Amniotic stem cell (primary cell): Measurements from ENCODE around the gene CGB7.
"Not testable (repeated sequence)": the region's sequence is repeated elsewhere in the genome, so short reads cannot be mapped to it uniquely, and the experiment has no call there.

Experiments
- DNase-seq: peaks from one replicate; lab custom pipeline; 2025; lab: John Stamatoyannopoulos, UW

CGB7 gene

DNA sequence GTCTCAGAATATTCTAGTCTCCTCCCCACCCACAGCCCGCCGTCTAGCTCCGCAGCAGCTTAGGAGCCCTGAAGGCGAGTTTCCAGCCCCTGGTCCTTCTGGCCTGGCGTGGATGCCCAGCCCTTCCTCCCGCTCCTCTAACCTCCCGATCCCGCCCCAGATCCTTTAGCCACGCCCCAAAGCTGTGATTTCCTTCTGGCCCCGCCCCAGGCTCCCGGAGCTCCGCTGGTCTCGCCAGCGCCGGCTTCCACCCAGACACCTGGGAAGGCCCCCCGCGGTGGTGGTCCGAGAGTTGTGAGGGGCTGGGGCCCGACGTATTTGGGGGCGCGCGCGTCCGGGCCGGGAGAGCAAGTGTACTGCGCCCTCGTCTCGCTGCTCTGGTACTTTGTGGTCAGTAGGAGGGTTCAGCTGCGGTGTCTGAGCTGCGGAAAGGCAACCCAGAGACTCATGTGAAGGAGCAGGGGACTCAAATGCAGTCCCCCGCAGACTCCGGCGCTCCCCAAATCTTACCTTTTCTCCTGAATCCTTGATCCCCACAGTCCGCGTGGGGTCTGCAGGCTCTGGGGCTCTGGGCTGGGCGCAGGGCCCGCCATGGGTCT is at the start of gene CGB7:
CGB7 (minus strand) TSS at position 114 of the 599 bp plus-strand sequence. CDS start 2,374 bp downstream, outside the sequence.
- no peak for DNase-seq

DNA sequence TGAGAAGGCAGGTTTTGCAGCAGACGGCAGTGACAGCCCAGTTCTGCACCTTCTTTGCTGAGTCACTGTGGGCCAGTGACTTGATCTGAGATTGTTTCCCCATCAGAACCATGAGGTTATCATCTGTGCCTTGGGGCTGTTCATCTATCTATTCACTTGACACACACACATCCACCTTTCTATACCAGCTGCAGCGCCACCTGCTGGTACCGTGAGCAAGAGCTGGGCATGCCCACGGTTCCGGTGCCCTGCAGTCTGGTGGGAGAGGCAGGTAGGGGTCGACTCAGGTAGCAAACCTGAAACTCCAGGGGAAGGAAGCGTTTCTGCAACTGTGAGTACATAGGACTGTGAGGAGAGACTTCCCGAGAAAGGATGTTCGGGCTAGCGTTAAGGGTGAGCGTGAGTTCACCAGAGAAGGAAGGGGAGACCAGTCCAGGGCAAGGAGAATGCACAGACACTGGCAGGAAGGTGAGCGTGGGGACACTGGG is 49.1 kb upstream of the CGB7 start:
- no peak for DNase-seq

DNA sequence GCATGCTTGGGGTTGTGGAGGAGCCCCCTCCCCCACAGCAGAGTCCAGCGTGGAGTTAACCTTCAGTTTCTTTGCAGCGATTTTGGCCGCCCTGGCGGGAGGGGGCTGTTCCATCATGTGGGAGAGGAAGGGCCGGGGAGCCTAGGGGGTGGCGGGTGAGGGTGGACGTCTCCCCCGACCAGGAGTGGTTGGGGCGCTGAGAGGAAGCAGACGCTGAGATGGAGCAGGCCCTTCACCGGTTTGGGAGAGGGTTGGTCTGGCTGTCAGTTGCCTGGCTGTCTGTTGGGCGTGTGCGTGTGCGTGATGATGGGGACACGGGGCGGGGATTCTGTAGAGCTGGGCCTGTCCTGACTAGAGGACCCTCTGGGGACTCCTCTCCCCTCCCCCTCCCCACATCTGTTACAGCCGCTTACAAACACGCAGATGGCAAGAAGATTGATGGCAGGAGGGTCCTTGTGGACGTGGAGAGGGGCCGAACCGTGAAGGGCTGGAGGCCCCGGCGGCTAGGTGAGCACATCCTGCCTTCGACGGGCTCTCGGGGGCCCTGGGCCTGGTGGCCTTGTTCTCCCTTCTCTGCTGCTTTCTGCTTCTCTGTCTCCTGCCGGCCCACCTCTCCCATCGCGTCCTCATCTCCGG is 46.8 kb upstream of the CGB7 start:
- no peak for DNase-seq

DNA sequence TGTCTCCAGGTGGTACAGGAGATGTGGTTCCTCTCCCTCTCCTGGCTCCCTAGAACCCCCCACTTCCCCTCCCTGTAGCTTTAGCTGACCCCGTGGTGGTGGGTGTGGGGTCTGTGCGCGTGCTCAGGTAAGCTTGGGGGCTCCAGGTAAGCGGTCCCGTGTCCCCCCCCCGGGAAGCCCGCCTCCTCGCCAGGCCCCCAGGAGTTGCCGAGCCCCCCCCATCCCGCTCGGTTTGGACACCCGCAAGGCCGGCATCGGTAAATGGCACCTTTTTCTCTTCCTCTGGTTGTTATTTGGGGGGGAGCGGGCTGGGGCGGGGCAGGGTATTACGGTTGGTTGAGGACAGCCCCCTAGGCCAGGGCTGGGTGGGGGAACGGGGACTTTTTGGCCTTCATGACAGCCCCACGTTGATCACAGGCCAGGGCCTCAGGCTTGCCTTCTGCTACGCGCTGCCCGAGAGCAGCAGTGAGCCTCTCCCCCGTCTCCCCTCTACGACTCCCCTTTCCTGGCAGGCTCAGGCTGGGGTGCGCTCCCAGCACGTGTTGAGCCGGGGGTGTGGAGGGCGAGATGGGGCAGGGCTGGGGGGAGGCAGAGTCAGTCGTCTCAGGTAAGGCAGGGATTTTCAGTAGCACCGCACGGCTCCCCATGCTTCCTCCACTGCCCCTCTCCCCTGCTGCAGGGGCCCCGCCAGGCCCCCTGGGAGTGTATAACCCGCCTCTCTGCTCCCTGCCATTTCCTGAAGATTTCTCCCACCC is 46.0 kb upstream of the CGB7 start:
- DNase-seq, result no peak

DNA sequence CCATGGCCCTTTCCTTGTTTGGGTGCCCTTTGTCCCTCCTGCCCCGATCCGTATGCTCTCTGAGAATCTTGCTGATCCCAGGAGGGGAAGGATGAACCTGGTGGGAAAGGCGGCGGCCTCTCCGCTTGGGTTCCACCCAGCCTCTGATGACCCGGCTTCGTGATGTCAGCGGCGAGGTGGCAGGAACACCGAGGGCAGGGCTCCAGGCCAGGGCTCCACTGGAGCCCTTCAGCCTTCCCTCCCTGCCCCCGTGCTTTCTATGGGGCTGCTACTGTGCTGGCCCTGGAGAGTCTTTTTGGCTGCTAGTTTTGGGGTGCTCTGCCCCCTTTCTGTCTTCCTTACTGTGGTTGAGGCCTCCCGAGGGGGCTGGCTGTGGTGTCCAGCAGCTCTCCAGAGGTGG is 44.8 kb upstream of the CGB7 start:
- DNase-seq, result no peak

DNA sequence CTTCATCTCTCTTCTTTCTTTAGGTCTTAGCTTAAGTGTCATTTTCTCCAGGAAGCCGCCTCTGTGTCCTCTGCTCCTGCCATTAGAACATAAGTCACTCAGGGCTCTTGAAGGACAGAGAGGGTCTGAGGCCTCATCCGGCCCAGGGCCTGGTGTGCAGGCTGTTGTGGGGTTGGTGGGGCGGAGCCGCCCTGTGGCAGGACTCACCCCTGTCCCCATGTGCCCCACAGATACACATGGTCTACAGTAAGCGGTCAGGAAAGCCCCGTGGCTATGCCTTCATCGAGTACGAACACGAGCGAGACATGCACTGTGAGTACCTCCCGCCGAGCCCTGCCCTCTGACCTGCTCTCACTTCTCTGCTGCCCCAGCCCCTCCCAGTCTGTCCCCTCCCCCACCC is 43.6 kb upstream of the CGB7 start:
- DNase-seq, result no peak

DNA sequence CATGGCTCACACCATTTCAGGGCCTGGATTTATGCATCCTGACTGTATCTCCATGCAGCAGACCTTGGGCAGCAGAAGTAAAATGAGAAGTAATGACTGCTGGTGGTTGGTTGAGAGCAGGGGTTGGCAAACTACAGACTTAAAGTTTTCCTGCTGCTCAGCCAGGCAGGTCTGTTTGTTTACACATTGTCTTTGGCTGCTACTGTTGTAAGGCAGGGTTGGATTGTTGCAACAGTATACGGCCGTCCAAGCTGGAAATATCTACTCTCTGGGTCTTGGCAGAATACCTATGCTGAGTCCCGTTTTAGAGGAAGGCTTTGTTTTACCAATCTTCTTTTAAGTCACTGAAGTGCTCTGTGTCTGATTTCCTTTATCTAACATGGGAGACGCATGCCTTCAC is 41.2 kb upstream of the CGB7 start:
- no peak for DNase-seq

DNA sequence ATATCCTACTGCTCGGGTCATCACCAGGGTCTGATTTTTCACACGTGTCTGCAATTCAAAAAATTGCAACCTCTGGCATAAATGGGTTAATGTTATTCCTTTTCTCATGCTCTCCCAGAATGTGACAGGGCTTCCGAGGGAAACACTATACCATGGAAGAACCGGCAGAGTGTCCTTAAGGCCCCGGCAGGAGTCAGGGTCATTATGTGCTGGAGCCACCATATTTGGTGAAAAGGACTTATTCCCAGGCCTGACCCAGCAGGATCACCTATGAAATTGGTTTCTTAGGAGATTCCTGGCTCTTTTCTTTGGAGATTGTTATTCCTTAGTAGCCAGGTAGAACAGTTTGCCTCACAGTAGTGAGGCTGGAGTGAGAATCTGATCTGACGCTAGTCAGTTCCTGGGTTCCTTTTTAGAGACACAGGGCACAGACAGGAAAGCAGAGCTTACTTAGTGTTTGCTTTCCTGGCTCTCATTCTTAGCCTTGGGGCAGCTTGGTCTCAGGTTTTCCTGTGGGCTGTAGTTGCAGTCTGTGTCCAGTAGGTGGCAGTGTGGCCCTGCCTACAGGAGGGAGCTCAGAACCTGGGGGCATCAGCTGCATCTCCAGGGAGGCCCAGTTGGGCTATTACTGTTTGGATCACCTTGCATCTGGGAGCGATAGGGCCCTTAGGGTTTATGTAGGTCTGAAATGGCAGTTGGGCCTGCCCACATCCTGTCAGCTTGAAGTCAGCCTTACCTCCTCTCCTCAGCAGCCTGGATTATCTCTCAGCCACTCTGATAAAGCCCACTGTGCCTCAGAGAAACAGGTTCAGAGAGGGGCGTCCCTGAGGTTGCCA is 40.1 kb upstream of the CGB7 start:
- peak; percentile 50 for DNase-seq

DNA sequence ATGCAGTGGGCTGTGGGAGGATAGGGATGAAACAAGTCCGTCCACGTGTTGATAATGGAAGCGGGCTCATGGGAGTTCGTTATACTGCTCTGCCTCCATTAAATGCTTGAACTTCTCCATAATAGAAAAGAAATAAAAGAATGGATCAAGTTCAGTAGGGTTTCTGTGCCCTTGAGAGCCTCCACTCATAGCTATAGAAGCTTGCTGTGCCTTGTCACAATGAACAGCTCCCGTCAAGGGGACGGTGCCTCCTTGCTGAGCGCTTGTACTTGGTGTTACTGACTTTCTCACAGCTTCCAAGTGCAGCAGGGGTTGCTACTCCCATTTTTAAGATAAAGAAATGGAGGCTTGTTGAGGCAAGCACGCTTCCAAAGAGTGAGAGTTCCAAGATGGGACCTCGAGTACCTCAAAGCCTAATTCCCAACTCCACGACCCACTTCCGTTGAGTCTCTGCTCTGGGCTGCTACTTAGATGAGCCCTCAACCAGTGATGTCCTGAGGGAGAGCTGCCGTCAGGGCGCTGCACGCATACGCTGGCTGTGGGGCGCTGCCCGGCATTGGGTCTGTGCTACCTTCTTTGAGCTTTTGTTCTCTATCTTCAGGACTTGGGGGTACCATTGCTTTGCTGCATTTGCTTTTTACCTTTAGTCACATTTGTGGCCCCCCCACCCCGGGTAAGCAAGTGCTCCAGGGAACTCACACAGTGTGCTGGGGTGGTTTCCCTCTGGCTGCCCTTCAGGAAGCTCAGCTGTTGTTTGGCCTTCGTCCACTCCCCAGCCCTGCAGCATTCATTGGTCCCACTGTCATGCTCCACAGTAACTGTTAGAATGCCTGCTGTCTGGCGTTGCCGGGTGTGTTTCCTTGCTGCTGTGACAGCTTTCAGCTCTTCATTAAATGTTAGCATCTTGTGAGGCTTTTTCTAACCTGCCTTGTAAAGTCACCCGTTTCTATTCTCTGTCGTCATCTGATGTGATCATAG is 37.2 kb upstream of the CGB7 start:
- no peak for DNase-seq

DNA sequence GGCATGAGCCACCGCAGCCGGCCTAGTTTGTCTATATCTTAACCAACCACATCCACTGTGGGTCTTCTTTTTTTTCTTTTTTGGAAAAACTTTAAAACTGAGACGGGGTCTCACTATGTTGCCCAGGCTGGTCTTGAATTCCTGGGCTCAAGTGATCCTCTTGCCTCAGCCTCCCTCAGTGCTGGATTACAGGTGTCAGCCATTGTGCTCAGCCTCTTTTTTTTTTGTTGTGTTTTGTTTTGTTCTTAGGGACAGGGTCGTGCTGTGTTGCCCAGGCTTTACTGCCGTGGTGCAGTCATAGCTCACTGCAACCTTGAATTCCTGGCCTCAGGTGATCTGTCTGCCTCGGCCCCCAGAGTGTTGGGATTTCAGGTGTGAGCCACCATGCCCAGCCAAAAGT is 35.1 kb upstream of the CGB7 start:
- no peak for DNase-seq

DNA sequence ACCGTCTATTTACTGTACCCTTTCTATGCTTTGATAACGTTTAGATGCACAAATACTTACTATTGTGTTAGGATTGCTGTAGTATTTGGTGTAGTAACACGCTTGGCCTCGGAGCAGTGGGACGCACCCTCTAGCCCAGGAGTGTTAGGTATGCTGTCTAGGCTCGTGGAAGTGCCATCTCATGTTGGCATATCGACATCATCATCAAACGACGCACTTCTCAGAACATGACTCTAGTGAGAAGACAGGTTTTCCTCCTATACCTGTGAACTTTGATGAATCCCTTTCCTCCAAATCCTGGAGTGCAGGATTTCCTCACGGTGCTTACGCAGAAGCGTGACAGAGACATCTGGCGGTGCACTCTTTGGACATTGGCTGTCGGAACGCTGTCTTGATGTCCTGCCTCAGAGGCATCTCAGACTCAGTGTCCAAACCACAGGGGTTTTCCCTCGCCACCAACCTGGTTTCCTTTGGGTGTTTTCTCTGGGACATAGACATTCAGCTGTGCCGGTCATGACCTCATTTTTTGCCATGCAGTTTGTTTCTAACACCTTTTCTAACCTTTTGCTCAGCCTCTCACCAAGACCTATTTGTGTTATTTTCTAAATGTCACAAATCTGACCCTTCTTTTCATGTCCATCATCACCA is 34.0 kb upstream of the CGB7 start:
- no peak for DNase-seq

DNA sequence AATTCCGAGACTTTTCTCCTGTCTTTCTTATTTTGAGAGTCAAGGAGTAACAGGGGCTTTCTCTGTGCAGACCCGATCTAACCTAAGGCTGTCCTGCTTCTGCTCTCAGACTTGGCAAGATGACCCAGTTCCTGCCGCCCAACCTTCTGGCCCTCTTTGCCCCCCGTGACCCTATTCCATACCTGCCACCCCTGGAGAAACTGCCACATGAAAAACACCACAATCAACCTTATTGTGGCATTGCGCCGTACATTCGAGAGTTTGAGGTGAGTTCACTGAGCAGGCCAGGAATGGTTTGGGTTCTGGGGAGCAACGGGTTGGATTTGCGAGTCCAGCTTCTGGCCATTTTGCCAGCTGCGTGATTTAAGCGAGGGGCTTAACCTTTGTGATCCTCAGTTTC is 28.7 kb upstream of the CGB7 start:
- no peak for DNase-seq

DNA sequence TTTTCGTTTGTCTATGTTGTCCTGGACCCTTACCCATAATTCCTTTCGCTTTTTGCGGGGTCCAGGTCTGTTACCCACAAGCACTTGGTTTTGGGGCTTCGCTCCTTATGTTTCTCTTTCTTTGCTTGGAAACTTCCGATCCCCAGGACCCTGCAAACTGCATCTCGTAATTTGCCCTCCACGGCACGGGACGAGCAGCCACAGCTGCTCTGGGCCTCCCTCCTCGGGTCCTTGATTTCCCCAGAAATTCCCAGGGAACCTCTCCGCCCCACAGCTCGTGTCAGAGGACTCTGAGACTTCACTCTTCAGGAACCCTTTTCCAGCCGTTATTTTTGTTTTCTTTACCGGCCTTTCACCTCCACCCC is 28.3 kb upstream of the CGB7 start:
- no peak for DNase-seq

DNA sequence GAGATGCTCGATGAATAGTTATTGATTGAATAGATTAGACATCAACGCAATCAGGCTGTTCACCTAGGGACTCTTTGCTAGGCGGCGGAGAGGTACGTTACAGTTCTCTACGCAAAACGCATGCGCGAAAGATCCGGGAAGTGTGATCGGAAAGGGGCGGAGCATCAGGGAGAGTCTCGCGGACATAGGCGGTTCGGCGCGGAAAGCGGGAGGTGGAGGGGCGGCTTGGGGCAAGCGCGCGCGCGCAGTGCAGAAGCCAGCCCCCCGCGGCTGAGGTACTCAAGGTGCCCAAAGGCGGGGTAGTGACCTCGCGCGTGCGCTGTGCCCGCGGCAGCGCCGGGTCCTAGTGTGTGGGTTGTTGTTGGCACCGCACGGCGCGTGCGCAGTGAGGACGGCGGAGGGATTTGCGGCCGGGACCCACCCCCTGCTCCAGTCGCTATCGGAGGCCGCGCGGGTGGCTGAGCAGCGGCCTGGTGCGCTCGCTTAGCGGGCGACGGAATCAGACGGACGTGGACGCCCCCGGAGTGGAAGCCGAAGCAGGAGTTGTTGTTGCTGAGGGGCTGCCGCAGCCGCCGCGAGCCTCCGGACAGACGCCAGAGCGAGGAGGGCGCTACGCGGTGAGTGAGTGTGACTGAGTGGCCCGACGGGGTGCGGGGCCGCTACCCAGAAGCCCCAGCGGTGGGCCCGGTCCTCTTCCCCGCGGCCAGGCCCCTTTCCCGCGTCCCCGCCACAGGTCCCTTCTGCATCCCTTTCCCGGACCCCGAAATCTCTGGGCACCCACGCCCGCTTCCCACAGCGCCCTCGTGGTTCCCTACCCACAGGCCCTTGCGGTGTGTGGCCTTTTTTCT is 27.7 kb upstream of the CGB7 start, which contains the start of gene SNRNP70:
SNRNP70 (plus strand) TSS at position 432 of the 848 bp plus-strand sequence. CDS start 964 bp downstream, outside the sequence.
- peak; percentile 98 for DNase-seq

DNA sequence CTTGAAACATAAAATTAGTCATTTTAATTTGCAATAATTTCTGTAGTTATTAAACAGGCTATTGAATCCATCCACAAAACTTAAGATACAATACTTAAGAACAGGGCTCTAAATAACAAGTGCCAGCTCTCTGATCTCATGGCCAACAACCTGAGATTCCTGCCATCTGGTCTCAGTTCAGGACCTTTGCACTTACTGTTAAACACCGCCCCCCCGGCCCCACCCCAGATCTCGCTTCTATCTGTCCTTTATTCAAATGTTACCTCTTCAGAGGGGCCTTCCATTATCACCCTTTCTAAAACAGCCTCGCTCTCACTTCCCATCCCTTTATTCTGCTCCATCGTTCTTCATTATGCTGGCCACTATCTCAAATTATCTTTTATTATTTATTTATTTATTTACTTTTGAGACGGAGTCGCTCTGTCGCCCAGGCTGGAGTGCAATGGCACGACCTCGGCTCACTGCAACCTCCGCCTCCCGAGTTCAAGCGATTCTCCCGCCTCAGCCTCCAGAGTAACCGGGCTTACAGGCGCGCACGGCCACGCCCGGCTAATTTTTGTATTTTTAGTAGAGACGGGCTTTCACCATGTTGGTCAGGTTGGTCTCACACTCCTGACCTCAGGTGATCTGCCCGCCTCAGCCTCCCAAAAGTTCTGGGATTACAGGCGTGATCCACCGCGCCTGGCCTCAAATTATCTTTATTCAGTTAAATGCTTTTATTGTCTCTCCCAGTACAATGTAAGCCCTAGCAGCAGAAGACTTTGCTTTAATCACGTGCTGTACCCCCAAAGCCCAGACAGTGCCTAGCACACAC is 26.9 kb upstream of the CGB7 start:
- DNase-seq, result no peak

DNA sequence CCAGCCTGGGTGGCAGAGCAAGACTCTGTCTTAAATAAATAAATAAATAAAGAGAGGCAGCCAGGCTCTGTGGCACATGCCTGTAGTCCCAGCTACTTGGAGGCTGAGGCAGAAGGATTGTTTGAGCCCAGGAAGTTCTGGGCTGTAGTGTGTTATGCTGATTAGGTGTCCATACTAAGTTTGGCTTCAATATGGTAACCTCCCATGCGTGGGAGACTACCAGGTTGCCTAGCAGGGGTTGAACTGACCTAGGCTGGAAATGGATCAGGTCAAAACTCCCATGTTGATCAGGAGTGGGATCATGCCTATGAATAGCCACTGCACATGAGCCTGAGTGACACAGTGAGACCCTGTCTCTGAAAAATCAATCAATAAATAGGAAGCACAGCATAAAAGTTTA is 23.7 kb upstream of the CGB7 start:
- DNase-seq, result no peak

DNA sequence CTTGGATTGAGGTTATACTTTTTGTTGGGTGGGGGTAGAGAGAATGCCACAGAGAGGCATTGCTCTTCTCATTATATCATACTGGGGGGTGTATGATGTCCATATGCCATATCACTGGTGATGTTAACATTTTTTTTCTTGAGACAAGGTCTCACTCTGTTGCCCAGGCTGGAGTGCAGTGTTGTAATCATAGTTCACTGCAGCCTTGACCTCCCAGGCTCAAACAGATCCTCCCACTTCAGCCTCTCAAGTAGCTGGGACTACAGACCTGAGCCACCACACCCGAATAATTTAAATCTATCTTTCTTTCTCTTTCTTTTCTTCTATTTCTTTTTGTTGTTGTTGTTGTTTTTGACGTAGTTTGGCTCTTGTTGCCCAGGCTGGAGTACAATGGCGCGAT is 22.8 kb upstream of the CGB7 start:
- no peak for DNase-seq

DNA sequence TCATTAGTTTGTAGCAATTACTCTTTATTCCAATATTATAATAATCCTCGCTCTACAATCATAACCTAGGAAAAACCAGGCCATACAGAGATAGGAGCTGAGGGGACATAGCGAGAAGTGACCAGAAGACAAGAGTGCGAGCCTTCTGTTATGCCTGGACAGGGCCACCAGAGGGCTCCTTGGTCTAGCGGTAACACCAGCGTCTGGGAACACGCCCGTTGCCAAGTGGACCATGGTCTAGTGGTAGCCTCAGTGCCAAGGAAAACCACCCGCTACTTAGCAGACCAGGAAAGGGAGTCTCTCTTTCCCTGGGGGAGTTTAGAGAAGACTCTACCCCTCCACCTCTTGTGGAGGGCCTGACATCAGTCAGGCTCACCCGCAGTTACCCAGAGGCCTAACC is 17.3 kb upstream of the CGB7 start:
- DNase-seq, result not testable (repeated sequence)
